Stimulated activated CD4-positive, alpha-beta T cell treated with anti-CD3 and anti-CD28 coated beads, Interleukin-15, amount 100 ng/mL, for 24 hours (primary cell): Measurements from ENCODE around the gene HSPA6.
"Not testable (repeated sequence)": the region's sequence is repeated elsewhere in the genome, so short reads cannot be mapped to it uniquely, and the experiment has no call there.

Experiments
- DNase-seq: peaks from one replicate; pipeline ENCODE4 v3.0.0-alpha.2; 2020

HSPA6 gene

DNA sequence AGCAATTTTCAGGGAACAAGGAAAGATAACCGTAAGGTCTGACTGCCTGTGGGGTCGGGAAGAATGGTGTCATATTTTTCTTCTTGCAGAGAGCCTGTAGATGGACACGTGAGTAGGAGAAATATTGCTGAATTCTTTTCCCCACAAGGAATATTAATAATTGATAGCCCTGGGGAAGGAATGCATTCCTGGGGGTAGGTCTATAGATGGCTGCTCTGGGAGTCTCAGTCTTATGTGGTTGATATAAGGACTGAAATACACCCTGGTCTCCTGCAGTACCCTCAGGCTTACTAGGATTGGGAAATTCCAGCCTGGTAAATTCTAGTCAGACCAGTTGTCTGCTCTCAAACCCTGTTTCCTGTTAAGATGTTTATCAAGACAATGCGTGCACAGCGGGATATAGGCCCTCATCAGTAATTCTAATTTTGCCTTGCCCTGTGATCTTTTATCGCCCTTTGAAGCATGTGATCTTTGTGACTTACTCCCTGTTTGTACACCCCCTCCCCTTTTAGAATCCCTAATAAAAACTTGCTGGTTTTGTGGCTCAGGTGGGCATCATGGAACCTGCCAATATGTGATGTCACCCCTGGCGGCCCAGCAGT, 12.8 kb downstream of the HSPA6 start:
- DNase-seq = not testable (repeated sequence)

DNA sequence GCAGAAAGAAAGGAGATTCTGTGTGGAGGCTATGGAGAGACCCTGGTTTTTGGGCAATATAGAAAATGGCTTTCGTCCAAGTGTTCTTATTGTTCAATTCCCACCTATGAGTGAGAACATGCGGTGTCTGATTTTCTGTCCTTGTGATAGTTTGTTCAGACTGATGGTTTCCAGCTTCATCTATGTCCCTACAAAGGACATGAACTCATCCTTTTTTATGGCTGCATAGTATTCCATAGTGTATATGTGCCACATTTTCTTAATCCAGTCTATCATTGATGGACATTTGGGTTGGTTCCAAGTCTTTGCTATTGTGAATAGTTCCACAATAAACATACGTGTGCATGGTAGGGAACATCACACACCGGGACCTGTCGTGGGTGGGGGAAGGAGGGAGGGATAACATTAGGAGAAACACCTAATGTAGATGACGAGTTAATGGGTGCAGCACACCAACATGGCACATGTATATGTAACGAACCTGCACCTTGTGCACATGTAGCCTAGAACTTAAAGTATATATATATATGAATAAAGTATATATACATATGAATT, 14.7 kb downstream of the HSPA6 start:
- not testable (repeated sequence) for DNase-seq

DNA sequence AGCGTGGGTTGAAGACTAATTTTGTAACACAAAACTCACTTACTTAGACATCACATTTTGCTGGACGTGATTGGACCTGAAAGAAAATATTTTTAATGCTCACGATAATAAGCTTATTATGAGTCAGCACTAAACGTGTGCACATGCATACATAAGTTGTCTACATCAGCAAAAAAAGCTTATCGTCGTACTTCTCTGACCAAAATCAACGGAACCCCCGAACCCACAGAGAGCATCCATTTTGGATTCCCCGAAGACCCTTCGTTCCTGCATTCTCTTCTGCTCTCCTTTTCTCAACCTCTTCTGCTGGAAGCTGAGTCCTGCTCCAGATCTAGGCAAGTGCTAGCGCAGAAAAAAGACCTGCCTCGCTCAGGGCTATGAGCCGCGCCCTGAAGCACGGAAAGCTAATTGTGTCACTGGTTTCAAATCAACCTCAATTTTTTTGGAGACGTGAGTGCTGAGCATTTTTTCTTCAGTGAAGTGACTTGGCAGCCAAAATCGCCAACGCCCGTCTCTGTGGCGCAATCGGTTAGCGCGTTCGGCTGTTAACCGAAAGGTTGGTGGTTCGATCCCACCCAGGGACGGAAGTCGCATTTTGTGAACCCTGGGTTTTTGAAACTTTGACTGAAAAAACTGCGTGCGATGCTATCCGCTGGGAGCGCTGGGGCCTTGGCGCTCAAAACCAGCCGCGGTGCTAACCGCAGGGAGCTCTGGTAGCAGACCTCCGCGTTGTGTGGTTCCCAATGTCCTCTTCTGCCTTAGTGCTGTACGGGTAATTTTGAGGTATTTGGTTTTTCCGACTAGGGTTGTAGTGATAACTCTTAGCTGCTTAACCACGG, 15.6 kb downstream of the HSPA6 start:
- DNase-seq = peak; percentile 98

DNA sequence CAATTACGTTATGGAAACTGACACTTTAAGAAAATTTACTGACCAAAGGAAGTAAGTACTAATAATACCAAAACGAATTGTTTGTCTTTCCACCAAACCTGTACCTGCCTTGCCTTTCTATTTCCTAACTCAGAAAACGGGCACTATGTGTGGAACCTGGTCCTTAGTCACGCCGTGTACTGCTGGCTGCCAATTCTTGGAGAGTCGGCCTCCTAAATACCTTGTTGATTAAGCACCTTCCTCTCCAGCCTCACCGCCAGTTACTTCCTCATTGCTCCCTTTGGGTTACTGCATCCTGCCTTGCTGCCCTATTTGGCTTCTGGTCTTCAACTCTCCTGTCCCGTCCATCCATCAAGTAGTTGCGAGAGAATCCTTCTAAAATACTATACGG, 16.2 kb downstream of the HSPA6 start:
- DNase-seq = peak; percentile 41

- DNase-seq = peak; percentile 66
These were observed 17.8 kb downstream of the HSPA6 start for GRCh38 chr1:161542091-161542559.

DNA sequence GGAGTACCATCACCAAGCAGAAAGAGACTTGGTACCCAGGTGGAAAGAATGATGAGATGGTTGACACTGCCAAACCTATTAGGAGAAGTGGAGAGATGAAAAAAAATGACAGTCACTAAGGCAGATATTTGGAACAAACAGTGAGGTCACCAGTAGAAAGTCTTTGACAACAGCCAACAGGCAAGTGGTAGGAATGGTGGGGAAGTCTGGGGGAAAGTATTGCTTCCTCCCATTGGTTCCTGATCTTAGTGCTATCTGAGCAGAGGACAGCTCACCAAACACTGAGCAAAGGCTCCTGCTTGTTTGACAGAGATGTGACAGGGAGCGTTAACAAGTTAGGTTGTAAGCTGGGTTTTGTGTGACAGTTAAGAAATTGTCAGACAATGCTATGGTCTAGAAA, 18.8 kb downstream of the HSPA6 start:
- DNase-seq = not testable (repeated sequence)

- not testable (repeated sequence) for DNase-seq
These were observed 20.8 kb downstream of the HSPA6 start for GRCh38 chr1:161545005-161545731.

- not testable (repeated sequence) for DNase-seq
These were observed 23.8 kb downstream of the HSPA6 start for GRCh38 chr1:161547995-161548741.

DNA sequence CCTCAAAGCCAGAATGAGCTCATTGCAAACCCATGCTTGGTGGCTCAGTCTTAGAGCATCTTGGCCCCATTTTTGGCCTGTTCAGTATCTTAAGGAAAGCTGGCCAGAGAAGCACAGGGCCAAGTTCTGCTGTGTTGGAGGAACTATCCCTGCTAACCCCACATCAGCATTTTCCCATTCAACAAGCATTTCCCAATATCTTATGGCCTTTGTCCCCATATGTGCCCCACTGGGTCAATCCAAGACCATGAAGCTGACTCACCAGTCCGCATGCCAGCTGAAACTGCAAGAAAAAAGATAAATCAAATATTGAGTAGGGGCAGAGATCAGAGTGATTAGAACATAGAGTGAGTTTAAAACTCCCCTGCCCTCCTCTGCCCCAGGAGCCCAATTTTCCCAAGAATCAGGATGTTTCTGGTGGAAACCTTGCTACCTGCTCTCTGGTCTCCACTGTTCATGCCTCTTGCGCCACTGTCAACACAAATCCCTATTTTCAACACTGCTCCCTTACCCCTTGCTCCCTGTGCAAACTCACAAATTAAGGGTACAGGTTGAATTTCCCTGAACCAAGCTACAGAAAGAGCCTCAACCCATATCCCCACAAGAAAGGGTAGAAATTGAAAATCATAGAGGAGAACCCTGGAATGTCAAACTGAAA, 24.5 kb downstream of the HSPA6 start:
- DNase-seq = not testable (repeated sequence)

- DNase-seq = no peak
These were observed 25.3 kb downstream of the HSPA6 start, which contains the start of gene FCGR3A for GRCh38 chr1:161549652-161550051. Gene FCGR3A, minus strand, starts transcription at chr1:161549818. Its CDS starts 82 bp downstream, at chr1:161549736.

DNA sequence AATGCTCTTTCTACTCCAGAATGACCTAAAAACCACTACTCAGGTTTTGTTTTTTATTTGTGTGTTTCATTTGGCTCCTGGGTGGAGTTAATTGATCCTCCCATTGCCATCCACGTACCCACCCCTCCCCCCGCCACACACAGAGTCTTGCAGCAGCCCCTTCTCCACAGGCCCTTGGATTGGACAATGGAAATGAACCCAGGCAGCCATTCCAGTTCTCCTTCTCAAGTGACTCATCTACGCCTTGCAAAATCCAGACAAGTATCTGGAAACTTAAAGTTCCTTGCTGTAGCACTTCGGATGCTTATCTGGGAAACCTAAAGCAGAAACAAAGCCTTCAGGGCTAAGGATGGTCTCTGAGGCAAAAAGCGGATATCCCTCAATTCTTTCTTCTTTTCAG, 26.6 kb downstream of the HSPA6 start:
- not testable (repeated sequence) for DNase-seq

GRCh38 chr1:161553631-161554030, 29.3 kb downstream of the HSPA6 start:
- DNase-seq = not testable (repeated sequence)

GRCh38 chr1:161554340-161554739, 30.0 kb downstream of the HSPA6 start:
- DNase-seq = not testable (repeated sequence)

GRCh38 chr1:161554815-161555417, 30.6 kb downstream of the HSPA6 start:
- peak; percentile 34 for DNase-seq

GRCh38 chr1:161556143-161556542, 31.8 kb downstream of the HSPA6 start:
- DNase-seq = not testable (repeated sequence)

GRCh38 chr1:161556990-161557389, 32.6 kb downstream of the HSPA6 start:
- not testable (repeated sequence) for DNase-seq

DNA sequence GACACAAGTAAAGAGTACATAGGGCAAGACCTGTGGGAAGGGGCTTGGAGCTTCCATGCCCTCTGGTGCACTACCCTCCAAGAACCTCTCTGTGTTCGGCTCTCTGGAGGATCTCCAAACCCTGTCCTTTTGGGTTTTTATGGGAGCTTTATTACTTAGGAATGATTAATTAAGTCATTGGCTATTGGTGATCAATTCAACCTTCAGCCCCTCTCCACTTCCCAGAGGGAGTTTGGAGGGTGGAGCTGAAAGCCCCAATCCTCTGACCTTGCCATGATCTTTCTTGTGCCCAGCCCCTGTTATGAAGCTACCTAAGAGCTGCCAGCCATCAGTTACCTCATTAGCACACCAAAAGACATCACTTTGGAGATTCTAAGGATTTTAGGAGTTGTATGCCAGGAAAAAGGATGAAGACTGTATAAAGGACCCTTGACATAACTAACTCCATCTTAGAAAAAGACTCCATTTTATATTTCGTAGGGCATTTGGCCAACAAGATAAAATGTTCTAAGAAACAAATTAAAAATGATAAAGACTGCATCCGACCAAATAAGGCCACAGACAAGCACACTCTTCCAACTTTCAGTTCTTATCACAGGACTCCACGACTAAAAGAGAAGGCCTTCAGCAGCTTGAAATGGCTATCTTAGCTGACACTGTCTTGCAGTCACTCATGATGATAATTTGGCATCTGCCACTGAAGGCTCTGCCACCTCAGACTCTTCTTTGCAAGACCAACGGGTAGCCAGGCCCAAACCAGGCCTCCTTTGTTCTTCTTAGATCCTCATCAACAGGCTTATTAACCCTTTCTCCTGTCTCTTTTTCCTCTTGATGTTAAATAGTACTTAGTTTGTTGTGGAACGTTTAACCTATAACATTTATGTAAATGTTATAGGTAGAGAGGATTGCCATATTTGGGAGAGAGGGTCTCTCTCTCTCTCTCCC, 33.4 kb downstream of the HSPA6 start:
- DNase-seq = not testable (repeated sequence)

GRCh38 chr1:161560960-161561715, 36.8 kb downstream of the HSPA6 start:
- not testable (repeated sequence) for DNase-seq

- DNase-seq = not testable (repeated sequence)
These were observed 38.1 kb downstream of the HSPA6 start for GRCh38 chr1:161562441-161562840.
